HG02973 (cell line): ENCODE results near the gene FAM124B.

Experiments
- ATAC-seq: cut with Tn5 transposase; IDR thresholded peaks from one replicate; pipeline ENCODE4 v1.9.1; 2021; ENCODE audit warnings: moderate library complexity; ENCODE audit not compliant: unreplicated experiment

The FAM124B gene, protein sequence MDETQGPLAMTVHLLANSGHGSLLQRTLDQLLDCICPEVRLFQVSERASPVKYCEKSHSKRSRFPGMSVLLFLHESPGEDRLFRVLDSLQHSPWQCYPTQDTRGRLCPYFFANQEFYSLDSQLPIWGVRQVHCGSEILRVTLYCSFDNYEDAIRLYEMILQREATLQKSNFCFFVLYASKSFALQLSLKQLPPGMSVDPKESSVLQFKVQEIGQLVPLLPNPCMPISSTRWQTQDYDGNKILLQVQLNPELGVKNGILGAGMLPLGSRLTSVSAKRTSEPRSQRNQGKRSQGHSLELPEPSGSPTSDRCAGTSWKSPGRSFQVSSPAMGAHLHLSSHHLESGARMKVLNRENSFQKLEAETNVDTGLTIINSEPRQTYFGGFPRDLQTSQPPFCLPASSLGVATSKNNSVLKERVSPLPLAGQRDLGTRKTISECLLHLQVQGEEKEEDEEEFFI

GRCh38 chr2:224401641-224402342 lies at the start of gene FAM124B:
Gene FAM124B, minus strand, starts transcription at chr2:224402107. Its CDS starts 339 bp downstream, at chr2:224401768.
- no peak for ATAC-seq

DNA sequence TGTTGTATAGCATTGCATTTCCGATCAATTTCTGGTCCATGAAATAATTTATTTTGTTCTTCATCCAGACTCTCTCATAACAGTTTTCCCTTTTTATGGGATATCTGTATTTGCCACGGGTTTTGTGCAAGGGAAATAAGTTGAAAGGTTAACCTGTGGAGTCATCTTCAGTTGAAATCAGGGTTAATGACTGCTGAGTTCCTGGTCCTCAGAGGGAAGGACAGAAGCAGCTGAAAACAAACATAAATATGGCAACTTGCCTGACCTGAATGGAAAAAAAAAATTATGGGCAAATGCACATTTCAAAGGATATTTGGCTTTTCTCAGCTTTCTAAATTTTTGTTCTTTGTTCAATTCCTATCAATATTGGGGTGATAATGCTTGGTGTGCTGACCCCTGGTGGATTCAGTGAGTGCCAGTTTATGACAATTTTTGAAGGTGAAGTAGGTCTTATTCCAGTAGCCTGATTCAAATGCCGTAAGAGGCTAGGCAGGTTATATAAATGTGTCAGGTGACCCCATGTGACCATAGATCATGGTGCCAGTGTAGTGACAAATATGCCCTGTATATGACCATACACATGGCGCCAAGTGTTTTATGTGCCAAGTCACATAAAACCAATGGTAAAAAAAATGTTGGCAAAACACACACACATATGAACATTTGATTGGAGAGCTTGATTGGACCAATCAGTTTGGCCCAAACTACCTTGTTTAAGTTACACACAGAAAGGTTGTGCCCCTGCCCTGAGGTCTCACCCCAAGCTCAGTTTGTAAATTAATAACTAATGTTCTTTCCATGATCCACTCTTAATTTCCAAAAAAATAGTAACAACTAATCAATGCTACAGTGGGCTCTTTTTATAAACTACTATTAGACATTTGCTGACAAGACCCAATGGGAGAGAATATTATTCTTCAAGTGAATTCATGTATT lies 47.6 kb upstream of the FAM124B start:
- no peak for ATAC-seq

DNA sequence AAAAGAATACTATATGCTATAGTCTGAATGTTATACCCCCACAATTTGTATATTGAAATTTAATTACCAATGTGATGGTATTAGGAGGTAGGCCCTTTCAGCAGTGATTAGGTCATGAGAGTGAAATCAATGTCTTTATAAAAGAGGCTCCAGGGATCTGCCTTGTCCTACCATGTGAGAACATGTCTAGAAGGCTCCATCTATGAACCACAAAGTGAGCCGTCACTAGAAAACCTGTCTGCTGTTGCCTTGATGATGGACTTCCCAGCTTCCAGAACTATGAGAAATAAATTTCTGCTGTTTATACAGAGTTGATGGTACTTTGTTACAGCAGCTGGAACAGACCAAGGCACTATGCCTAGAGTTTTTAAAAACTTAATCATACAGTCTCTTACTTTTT lies 46.3 kb upstream of the FAM124B start:
- no peak for ATAC-seq

GRCh38 chr2:224444783-224445182 lies 42.9 kb upstream of the FAM124B start:
- ATAC-seq: no peak

- no peak for ATAC-seq
Measured at GRCh38 chr2:224444021-224444420, 42.1 kb upstream of the FAM124B start.

DNA sequence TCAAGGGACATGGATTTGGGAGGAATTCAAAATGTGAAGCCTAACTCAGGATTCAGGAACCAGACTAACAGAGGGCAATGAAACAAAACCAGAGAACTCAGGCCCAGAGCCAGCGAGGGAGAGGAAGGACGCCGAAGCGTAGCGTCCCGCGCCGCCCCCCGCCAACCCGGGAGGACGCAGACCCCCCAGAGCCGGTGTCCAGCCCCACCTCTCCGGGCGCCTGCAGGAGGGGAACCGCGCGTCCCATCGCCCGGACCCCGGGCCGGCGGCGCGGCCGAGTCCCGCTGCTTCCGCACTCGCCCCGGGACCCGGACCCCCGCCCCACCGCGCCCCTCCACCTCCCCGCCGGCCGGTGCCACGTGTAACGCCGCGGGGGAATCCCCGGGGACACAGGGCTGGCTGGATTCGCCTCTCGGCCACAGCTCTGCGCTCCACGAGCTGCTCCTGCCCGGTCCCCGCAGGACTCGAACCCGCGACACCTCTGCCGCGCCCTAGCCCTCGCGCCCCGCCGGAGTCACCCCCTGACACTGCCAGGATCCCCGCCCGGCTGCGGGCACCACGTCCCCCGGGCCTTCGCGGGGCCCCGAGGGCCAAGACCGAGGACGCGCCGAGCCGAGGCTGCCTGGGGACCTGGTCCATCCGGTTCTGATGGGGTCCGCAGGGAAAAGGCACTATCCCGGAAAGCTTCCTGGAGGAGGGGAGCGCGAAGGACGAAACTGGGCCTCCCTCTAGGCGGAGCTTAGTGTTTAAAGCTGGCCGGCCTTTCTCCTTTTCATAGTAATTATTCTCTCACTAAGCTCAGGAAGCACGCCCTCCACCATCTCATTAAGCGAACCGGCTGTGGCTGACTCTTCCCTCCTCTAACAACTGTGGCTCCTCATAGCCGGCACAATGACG lies 40.4 kb upstream of the FAM124B start:
- no peak for ATAC-seq

DNA sequence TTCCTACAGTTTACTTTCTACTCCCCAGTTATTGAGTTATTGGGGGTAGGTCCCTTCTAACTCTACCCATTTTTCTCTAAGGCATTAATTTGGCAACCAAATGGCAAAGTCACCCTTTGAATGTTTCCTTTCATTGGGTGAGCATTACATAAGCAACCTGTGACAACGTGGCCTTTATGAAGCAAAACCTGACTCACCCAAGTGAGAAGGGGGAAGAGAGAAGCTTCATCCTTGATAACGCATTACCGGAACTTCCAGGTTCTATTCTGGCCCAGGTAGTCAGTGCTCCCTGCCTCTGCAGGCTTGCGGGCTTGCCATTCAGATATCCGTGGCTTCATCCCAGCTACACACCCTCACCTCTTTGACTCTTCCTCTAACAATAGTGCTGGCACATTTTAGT lies 39.1 kb upstream of the FAM124B start:
- ATAC-seq: no peak

DNA sequence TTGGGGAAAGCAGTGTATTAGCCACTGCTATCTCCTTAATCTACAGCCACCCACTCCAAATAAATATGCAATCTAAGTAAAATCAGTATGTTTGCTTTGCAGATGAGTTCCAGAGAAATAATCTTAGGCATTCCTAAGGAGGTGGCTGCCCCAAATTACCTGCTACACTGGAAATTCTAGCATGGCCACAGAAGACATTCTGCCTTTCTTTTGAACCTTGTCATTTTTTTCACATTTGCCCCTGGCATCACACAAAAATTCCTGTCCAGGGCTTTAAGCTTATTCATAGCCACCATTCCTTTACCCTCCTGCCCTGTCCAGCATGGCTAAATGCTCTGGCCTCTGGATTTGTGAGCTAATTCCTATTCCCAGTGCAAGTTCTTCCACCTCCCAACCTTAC lies 36.8 kb upstream of the FAM124B start:
- ATAC-seq: no peak

DNA sequence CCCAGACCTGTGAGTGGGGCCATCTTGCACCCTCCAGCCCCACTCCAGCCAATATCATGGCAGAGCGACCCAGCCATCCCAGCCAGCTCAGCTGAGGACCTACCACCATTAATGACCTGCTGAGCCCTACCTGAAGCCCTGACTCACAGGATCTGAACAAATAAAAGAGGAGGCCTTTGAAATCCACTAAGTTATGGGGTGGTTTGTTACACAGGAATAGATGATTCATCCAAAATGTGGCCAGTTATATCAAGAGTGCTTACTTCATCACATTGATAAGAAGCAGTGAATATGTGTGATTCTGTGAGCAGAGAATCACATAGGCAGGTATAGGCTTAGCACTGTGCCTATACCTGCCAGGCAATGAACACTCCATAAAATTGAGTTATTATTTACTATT lies 34.7 kb upstream of the FAM124B start:
- no peak for ATAC-seq

- ATAC-seq: no peak
Measured at GRCh38 chr2:224434618-224435017, 32.7 kb upstream of the FAM124B start.

DNA sequence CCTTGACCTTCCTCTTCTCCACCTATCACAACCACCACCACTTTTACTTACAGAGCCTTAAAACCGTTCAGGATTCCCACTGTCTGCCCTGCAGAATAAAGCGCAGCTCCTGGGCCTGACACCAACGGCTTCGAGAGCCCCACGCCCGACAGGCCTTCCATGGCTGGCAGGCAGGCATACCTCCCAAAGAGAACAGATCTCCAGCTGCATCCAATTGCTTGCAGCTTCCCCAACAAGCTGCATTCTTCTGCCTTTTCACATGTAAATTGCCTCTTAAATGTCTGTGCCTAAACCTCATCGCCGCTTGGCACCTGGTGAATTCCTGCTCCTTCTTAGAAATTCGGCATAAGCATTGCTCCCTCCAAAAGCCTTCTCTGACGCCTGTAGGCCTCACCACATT lies 31.5 kb upstream of the FAM124B start:
- no peak for ATAC-seq

- no peak for ATAC-seq
Measured at GRCh38 chr2:224432003-224432579, 30.2 kb upstream of the FAM124B start.

DNA sequence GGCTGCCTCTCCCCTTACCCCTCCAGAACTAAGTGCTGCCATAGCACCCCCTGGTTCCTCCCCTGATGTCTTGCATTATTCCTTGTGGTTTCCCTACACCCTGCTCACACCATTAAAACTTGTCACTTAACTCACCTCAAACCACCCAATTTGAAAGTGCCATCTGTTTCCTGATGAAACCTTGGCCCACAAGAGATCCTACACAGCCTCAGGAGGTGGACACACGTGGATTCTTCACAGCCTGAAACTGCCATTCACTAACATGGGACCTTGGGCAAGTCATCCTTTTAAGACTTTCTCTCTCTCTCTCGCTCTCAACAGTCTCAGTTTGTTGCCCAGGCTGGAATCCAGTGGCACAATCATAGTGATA lies 27.5 kb upstream of the FAM124B start:
- ATAC-seq: no peak

GRCh38 chr2:224428787-224429440 lies 27.0 kb upstream of the FAM124B start:
- ATAC-seq: no peak

- no peak for ATAC-seq
Measured at GRCh38 chr2:224427471-224427870, 25.6 kb upstream of the FAM124B start.

DNA sequence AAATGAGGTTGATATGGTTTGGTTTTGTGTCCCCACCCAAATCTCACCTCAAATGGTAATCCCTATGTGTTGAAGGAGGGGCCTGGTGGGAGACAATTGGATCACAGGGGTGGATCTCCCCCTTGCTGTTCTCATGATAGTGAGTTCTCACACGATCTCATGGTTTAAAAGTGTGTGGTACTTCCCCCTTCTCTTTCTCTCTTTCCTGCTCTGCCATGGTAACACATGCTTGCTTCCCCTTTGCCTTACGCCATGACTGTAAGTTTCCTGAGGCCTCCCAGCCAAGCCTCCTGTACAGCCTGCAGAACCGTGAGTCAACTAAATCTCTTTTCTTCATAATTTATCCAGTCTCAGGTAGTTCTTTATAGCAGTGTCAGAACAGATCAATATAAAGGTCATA lies 24.7 kb upstream of the FAM124B start:
- no peak for ATAC-seq

GRCh38 chr2:224421065-224421464 lies 19.2 kb upstream of the FAM124B start:
- ATAC-seq: no peak

GRCh38 chr2:224417947-224418346 lies 16.0 kb upstream of the FAM124B start:
- no peak for ATAC-seq

DNA sequence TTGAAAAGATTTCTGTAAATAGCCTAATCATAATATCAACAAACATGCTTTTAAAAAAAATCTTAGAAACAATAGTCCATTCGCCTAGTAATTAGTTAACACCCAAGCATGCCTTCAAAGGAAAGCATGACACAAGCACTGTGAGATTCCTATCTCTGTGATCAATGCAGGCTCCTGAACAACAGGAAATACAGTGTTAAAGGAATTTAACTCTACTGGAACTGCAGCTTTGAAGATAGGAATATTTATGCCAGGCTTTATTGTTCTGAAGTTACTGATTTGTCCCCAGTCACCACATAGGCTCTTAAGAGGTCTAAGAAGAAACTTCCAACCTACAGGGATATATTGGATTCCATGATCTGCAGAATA lies 15.4 kb upstream of the FAM124B start:
- ATAC-seq: no peak
